Natural killer cell treated with Interleukin-12 subunit alpha and Interleukin-12 subunit beta and Interleukin-15 and Interleukin-18, amount 100 ng/mL, for 72 hours (primary cell): Measurements from ENCODE around the gene MAP2K7. TPM values are rescaled to one million over a fixed set of nuclear protein-coding genes. Genes with fewer than 3 reads are reported as not detected.

ENCODE experiments used
- ATAC-seq, 2 donors: fragments of 150-1000 bp; cut with Tn5 transposase in 1 of 2; sonication (Bioruptor Pico), chemical (Tn5 transposase) in 1 of 2; 2 replicates each; pipeline ENCODE4 v1.10.0; 2021
- DNase-seq: peaks from one replicate; pipeline ENCODE4 v3.0.0; 2022; ENCODE audit warnings: low spot score
- H3K27ac Mint-ChIP-seq, 2 donors: 1 replicate in 1 of 2; 2 replicates in 1 of 2; pipeline ENCODE4 v1.8.0; 2022; ENCODE audit warnings: mixed read lengths in 2 of 2, mild to moderate bottlenecking in 1 of 2, moderate library complexity in 1 of 2
- H3K27me3 Mint-ChIP-seq, 2 donors: 1 replicate in 1 of 2; 2 replicates in 1 of 2; pipeline ENCODE4 v1.8.0; 2022; ENCODE audit warnings: mixed read lengths in 2 of 2
- H3K36me3 Mint-ChIP-seq: one replicate; pipeline ENCODE4 v1.8.0; 2022; ENCODE audit warnings: mixed read lengths
- H3K4me1 Mint-ChIP-seq, 2 donors: 1 replicate in 1 of 2; 2 replicates in 1 of 2; pipeline ENCODE4 v1.8.0; 2022; ENCODE audit warnings: low read depth in 2 of 2, mixed read lengths in 2 of 2, mild to moderate bottlenecking in 1 of 2
- H3K4me3 Mint-ChIP-seq: one replicate; pipeline ENCODE4 v1.8.0; 2022; ENCODE audit warnings: mixed read lengths
- H3K9me3 Mint-ChIP-seq: 2 replicates; pipeline ENCODE4 v1.8.0; 2022; ENCODE audit warnings: mixed read lengths
- total RNA-seq, 2 donors: library from RNA; stranded (reverse); gene quantifications; one replicate each; pipeline ENCODE4 v1.2.3, GENCODE V29; 2022

MAP2K7 gene
- total RNA-seq, 2 donors from 2014 or later, result 45.2 to 47.1 TPM

- H3K4me3 Mint-ChIP-seq, result peak overlapping the region; percentile 87
- ATAC-seq, result peak; percentile 82 to 92
- peaks cover 14 to 16% of the 10 kb centered on the region in 2 donors for H3K4me1 Mint-ChIP-seq
- H3K9me3 Mint-ChIP-seq, result no peaks in the 10 kb centered on the region
- H3K27me3 Mint-ChIP-seq, result peaks cover 6 to 7% of the 10 kb centered on the region in 2 donors
- no peaks in the 10 kb centered on the region for H3K36me3 Mint-ChIP-seq
- DNase-seq, result peak; percentile 99
- H3K27ac Mint-ChIP-seq, result peak overlapping the region; percentile 69 to 92
These were observed 17.0 kb downstream of the MAP2K7 start for GRCh38 chr19:7920519-7921301.

GRCh38 chr19:7921302-7921966 lies 17.8 kb downstream of the MAP2K7 start:
- H3K4me3 Mint-ChIP-seq, result peak overlapping the region; percentile 87
- no peaks in the 10 kb centered on the region for H3K9me3 Mint-ChIP-seq
- H3K36me3 Mint-ChIP-seq, result no peaks in the 10 kb centered on the region
- H3K4me1 Mint-ChIP-seq, result peaks cover 14 to 19% of the 10 kb centered on the region in 2 donors
- DNase-seq (no peak), ATAC-seq (no peak)
- H3K27me3 Mint-ChIP-seq, result peaks cover 6 to 7% of the 10 kb centered on the region in 2 donors
- peak overlapping the region; percentile 60 to 92 for H3K27ac Mint-ChIP-seq

- no peaks in the 10 kb centered on the region for H3K36me3 Mint-ChIP-seq
- ATAC-seq, result no peak
- H3K4me3 Mint-ChIP-seq, result peak overlapping the region; percentile 62
- peaks cover 14 to 22% of the 10 kb centered on the region in 2 donors for H3K4me1 Mint-ChIP-seq
- peaks cover 6 to 7% of the 10 kb centered on the region in 2 donors for H3K27me3 Mint-ChIP-seq
- H3K9me3 Mint-ChIP-seq, result no peaks in the 10 kb centered on the region
- no peak overlapping the region for H3K27ac Mint-ChIP-seq
- no peak for DNase-seq
These were observed 18.5 kb downstream of the MAP2K7 start for GRCh38 chr19:7921967-7922835.

GRCh38 chr19:7922836-7923195 lies 19.1 kb downstream of the MAP2K7 start:
- no peak overlapping the region for H3K27ac Mint-ChIP-seq
- no peaks in the 10 kb centered on the region for H3K9me3 Mint-ChIP-seq
- no peak for ATAC-seq
- peaks cover 6% of the 10 kb centered on the region in 2 donors for H3K27me3 Mint-ChIP-seq
- peak overlapping the region; percentile 37 for H3K4me3 Mint-ChIP-seq
- no peak for DNase-seq
- H3K4me1 Mint-ChIP-seq, result peaks cover 14 to 21% of the 10 kb centered on the region in 2 donors
- H3K36me3 Mint-ChIP-seq, result no peaks in the 10 kb centered on the region

- peak overlapping the region; percentile 37 for H3K4me3 Mint-ChIP-seq
- H3K9me3 Mint-ChIP-seq, result no peaks in the 10 kb centered on the region
- peaks cover 9 to 18% of the 10 kb centered on the region in 2 donors for H3K4me1 Mint-ChIP-seq
- no peaks in the 10 kb centered on the region for H3K36me3 Mint-ChIP-seq
- no peak overlapping the region for H3K27ac Mint-ChIP-seq
- ATAC-seq, result no peak
- no peak for DNase-seq
- peaks cover 4 to 6% of the 10 kb centered on the region in 2 donors for H3K27me3 Mint-ChIP-seq
These were observed 19.9 kb downstream of the MAP2K7 start for GRCh38 chr19:7923295-7924191.

- ATAC-seq, result no peak
- Mint-ChIP-seq H3K27me3 (peaks cover 4 to 6% of the 10 kb centered on the region in 2 donors), H3K4me1 (peaks cover 9 to 23% of the 10 kb centered on the region in 2 donors), H3K9me3 (no peaks in the 10 kb centered on the region), H3K27ac (no peak overlapping the region), H3K36me3 (no peaks in the 10 kb centered on the region), H3K4me3 (peak overlapping the region; percentile 44)
- no peak for DNase-seq
These were observed 20.6 kb downstream of the MAP2K7 start for GRCh38 chr19:7924241-7924640.

GRCh38 chr19:7924651-7925170 lies 21.0 kb downstream of the MAP2K7 start:
- Mint-ChIP-seq H3K4me1 (peaks cover 5 to 21% of the 10 kb centered on the region in 2 donors), H3K9me3 (no peaks in the 10 kb centered on the region), H3K27ac (no peak overlapping the region)

GRCh38 chr19:7925171-7925851 lies 21.6 kb downstream of the MAP2K7 start:
- Mint-ChIP-seq H3K36me3 (no peaks in the 10 kb centered on the region), H3K4me1 (peaks cover 0 to 16% of the 10 kb centered on the region in 2 donors), H3K27ac (no peak overlapping the region), H3K9me3 (no peaks in the 10 kb centered on the region), H3K4me3 (peak overlapping the region; percentile 77), H3K27me3 (no peaks in the 10 kb centered on the region)
- DNase-seq (peak; percentile 82), ATAC-seq (peak; percentile 5 to 35)

More at GRCh38 chr19:7924651-7925170, 21.0 kb downstream of the MAP2K7 start:
- no peak for DNase-seq
- no peak overlapping the region for H3K4me3 Mint-ChIP-seq
- H3K36me3 Mint-ChIP-seq, result no peaks in the 10 kb centered on the region
- peaks cover 2 to 3% of the 10 kb centered on the region in 2 donors for H3K27me3 Mint-ChIP-seq
- ATAC-seq, result no peak

GRCh38 chr19:7926021-7926726 lies 22.5 kb downstream of the MAP2K7 start, which contains the start of gene CTXN1:
CTXN1 (minus strand) TSS chr19:7926135; CDS start chr19:7925538, 597 bp downstream.
- H3K9me3 Mint-ChIP-seq, result no peaks in the 10 kb centered on the region
- ATAC-seq (peak; percentile 69 to 80), DNase-seq (no peak)
- no peaks in the 10 kb centered on the region for H3K27me3 Mint-ChIP-seq
- no peaks in the 10 kb centered on the region for H3K36me3 Mint-ChIP-seq
- peak within 1 kb of the TSS; percentile 77 for H3K4me3 Mint-ChIP-seq
- H3K27ac Mint-ChIP-seq, result no peak within 1 kb of the TSS
- H3K4me1 Mint-ChIP-seq, result peaks cover 0 to 12% of the 10 kb centered on the region in 2 donors

- peak overlapping the region; percentile 62 for H3K4me3 Mint-ChIP-seq
- no peaks in the 10 kb centered on the region for H3K9me3 Mint-ChIP-seq
- no peaks in the 10 kb centered on the region for H3K27me3 Mint-ChIP-seq
These were observed 23.3 kb downstream of the MAP2K7 start for GRCh38 chr19:7926727-7927604.

More at GRCh38 chr19:7926727-7927604, 23.3 kb downstream of the MAP2K7 start:
- Mint-ChIP-seq H3K4me1 (peaks cover 0 to 12% of the 10 kb centered on the region in 2 donors), H3K27ac (no peak overlapping the region), H3K36me3 (no peaks in the 10 kb centered on the region)
- ATAC-seq (no peak), DNase-seq (no peak)
